Measurements from ENCODE around the gene BRD4. TPM values are rescaled to one million over a fixed set of nuclear protein-coding genes. Genes with fewer than 3 reads are reported as not detected.

Gene BRD4
- total and polyA plus RNA-seq, 10 of the 15 experiments (the other 5 are each of a cell fraction or from before 2014, with no cell fraction given): 5.3 to 84.4 (median 11.8) TPM

GRCh38 chr19:15293781-15294491 lies 38.4 kb downstream of the BRD4 start:
- BruUV-seq (replicated peaks): no TSS peak
- peaks cover 52% of the 10 kb centered on the region for H3K4me1 ChIP-seq (ENCODE audit: control insufficient read depth, insufficient read depth, low read length)
- RAD21 ChIA-PET (ENCODE audit: unreplicated experiment): no interaction called here
- no peak for TF ChIP-seq PRDM15 (CRISPR knock-in tag; IDR thresholded peaks at IDR 0.05)
- TF ChIP-seq DPF2 (IDR thresholded peaks at IDR 0.05): no peak
- no peak for TF ChIP-seq LARP7 (IDR thresholded peaks at IDR 0.05)
- TF ChIP-seq NBN (IDR thresholded peaks at IDR 0.05): no peak
- TF ChIP-seq ZZZ3 (IDR thresholded peaks at IDR 0.05; ENCODE audit: control insufficient read depth, insufficient read length, low read depth): no peak
- FAIRE-seq (no peak), ATAC-seq (no peak), DNase-seq (ENCODE audit: low read depth, low spot score) (no peak)
- peak overlapping the region; percentile 68 for H3K4me2 ChIP-seq (ENCODE audit: control insufficient read depth, insufficient read depth)
- peaks cover 92% of the 10 kb centered on the region for H3K79me2 ChIP-seq (ENCODE audit: control insufficient read depth, insufficient read depth, low read length)
- 64% methylated on average over 10 of the region's 10 CpGs for WGBS (ENCODE audit: insufficient coverage, insufficient replicate concordance, low lambda C conversion rate, missing lambda C conversion rate)
- SMC1A ChIA-PET (ENCODE audit: uncharacterized antibody, unreplicated experiment): interaction anchor here (1.1 to 3.3 kb wide), 4 partner anchors 10 to 39 kb away, joined by 3 to 16 read pairs (median 8); no protein-coding TSS in a partner anchor
- peak overlapping the region; percentile 43; the same call in 1 of the 2 replicates for H3K4me3 ChIP-seq
- peaks cover 34% of the 10 kb centered on the region for H4K20me1 ChIP-seq (ENCODE audit: control insufficient read depth, insufficient read depth)
- H3K36me3 ChIP-seq (ENCODE audit: control insufficient read depth in 2 of 2, insufficient read depth in 2 of 2, low read length in 1 of 2): peaks cover 2 to 6% of the 10 kb centered on the region in 2 experiments; a peak in 3 of 4 replicates
- H2AFZ ChIP-seq (ENCODE audit: control insufficient read depth, low read depth, low read length): no peak overlapping the region
- POLR2A ChIA-PET: interaction anchor here (1.2 kb wide), 1 partner anchor 26 kb away, joined by 4 read pairs; no protein-coding TSS in a partner anchor
- H3K9me3 ChIP-seq (replicated peaks; ENCODE audit: control insufficient read depth, insufficient read depth, low read length): no peaks in the 10 kb centered on the region
- CTCF ChIA-PET: interaction anchor here (1.4 kb wide), 1 partner anchor 86 kb away, joined by 3 read pairs; the partner anchor contains the start of gene AKAP8
- intact Hi-C loops (cut with micrococcal nuclease; ENCODE audit: unreplicated experiment) (loop anchor here (5.0 kb wide), 1 partner anchor 38 kb away; the partner anchor contains the start of gene BRD4), in situ Hi-C loops (cut with MboI) (no loop called here)
- peak overlapping the region; percentile 45 for H3K27ac ChIP-seq (ENCODE audit: control insufficient read depth, insufficient read depth)
- no peaks in the 10 kb centered on the region for H3K27me3 ChIP-seq (replicated peaks in 1 of 2; ENCODE audit: control insufficient read depth in 2 of 2, insufficient read depth in 2 of 2, low read length in 1 of 2)
- no peak overlapping the region for H3K9ac ChIP-seq (ENCODE audit: control insufficient read depth, insufficient read depth, low read length)
